Skeletal muscle satellite cell (primary cell): Measurements from ENCODE around the gene RNLS.

Source experiments
- H3K27me3 ChIP-seq: 2 replicates; pipeline ENCODE4 v1.7.0; 2013; ENCODE audit warnings: low read length; ENCODE audit not compliant: control insufficient read depth, insufficient read depth
- H3K36me3 ChIP-seq: 2 replicates; pipeline ENCODE4 v1.7.0; 2013; ENCODE audit warnings: mild to moderate bottlenecking, control low read depth, low read length; ENCODE audit not compliant: insufficient read depth
- H3K4me1 ChIP-seq: 2 replicates; pipeline ENCODE4 v1.7.0; 2013; ENCODE audit warnings: low read length; ENCODE audit not compliant: control insufficient read depth, insufficient read depth
- H3K4me2 ChIP-seq: 2 replicates; pipeline ENCODE4 v1.7.0; 2013; ENCODE audit warnings: mild to moderate bottlenecking, low read length
- H3K4me3 ChIP-seq: 2 replicates; pipeline ENCODE4 v1.7.0; 2013; ENCODE audit warnings: low read length
- H3K9ac ChIP-seq: 2 replicates; pipeline ENCODE4 v1.7.0; 2013; ENCODE audit warnings: mild to moderate bottlenecking, low read depth, low read length, moderate library complexity
- H3K9me3 ChIP-seq: replicated peaks from 2 replicates; pipeline ENCODE4 v1.7.0; 2013; ENCODE audit warnings: mild to moderate bottlenecking, control low read depth, low read length

RNLS gene

GRCh38 chr10:88442716-88443115 is 140.4 kb downstream of the RNLS start:
- H3K27me3 ChIP-seq, result no peaks in the 10 kb centered on the region
- no peak overlapping the region for H3K9ac ChIP-seq

GRCh38 chr10:88440541-88440940 is 142.6 kb downstream of the RNLS start:
- Histone ChIP-seq H3K9me3 (no peaks in the 10 kb centered on the region), H3K4me3 (no peak overlapping the region), H3K36me3 (no peaks in the 10 kb centered on the region), H3K4me1 (no peaks in the 10 kb centered on the region), H3K4me2 (no peak overlapping the region), H3K27me3 (no peaks in the 10 kb centered on the region), H3K9ac (no peak overlapping the region)

More at GRCh38 chr10:88442716-88443115, 140.4 kb downstream of the RNLS start:
- Histone ChIP-seq H3K4me1 (no peaks in the 10 kb centered on the region), H3K36me3 (no peaks in the 10 kb centered on the region), H3K4me2 (no peak overlapping the region), H3K4me3 (no peak overlapping the region), H3K9me3 (no peaks in the 10 kb centered on the region)

- H3K4me2 ChIP-seq, result no peak overlapping the region
- no peak overlapping the region for H3K4me3 ChIP-seq
- no peaks in the 10 kb centered on the region for H3K27me3 ChIP-seq
- no peak overlapping the region for H3K9ac ChIP-seq
- no peaks in the 10 kb centered on the region for H3K9me3 ChIP-seq
- no peaks in the 10 kb centered on the region for H3K4me1 ChIP-seq
- no peaks in the 10 kb centered on the region for H3K36me3 ChIP-seq
Measured at GRCh38 chr10:88439932-88440331, 143.2 kb downstream of the RNLS start.

- no peaks in the 10 kb centered on the region for H3K9me3 ChIP-seq
- H3K36me3 ChIP-seq, result no peaks in the 10 kb centered on the region
- no peaks in the 10 kb centered on the region for H3K4me1 ChIP-seq
- no peak overlapping the region for H3K4me3 ChIP-seq
- no peak overlapping the region for H3K9ac ChIP-seq
- H3K27me3 ChIP-seq, result no peaks in the 10 kb centered on the region
- H3K4me2 ChIP-seq, result no peak overlapping the region
Measured at GRCh38 chr10:88437411-88437810, 145.7 kb downstream of the RNLS start.

GRCh38 chr10:88433565-88434186 is 149.4 kb downstream of the RNLS start:
- Histone ChIP-seq H3K4me3 (no peak overlapping the region), H3K4me2 (no peak overlapping the region), H3K9ac (no peak overlapping the region), H3K4me1 (peaks cover 2% of the 10 kb centered on the region), H3K36me3 (no peaks in the 10 kb centered on the region), H3K9me3 (no peaks in the 10 kb centered on the region), H3K27me3 (no peaks in the 10 kb centered on the region)

GRCh38 chr10:88431103-88431502 is 152.0 kb downstream of the RNLS start:
- Histone ChIP-seq H3K36me3 (no peaks in the 10 kb centered on the region), H3K9ac (no peak overlapping the region), H3K4me1 (peaks cover 8% of the 10 kb centered on the region), H3K9me3 (no peaks in the 10 kb centered on the region), H3K4me3 (no peak overlapping the region), H3K4me2 (no peak overlapping the region), H3K27me3 (no peaks in the 10 kb centered on the region)

- peak overlapping the region; percentile 38 for H3K4me2 ChIP-seq
- peaks cover 8% of the 10 kb centered on the region for H3K4me1 ChIP-seq
- no peaks in the 10 kb centered on the region for H3K36me3 ChIP-seq
- H3K9ac ChIP-seq, result no peak overlapping the region
- no peaks in the 10 kb centered on the region for H3K9me3 ChIP-seq
- no peak overlapping the region for H3K4me3 ChIP-seq
- no peaks in the 10 kb centered on the region for H3K27me3 ChIP-seq
Measured at GRCh38 chr10:88428976-88429375, 154.1 kb downstream of the RNLS start.

- no peaks in the 10 kb centered on the region for H3K9me3 ChIP-seq
- peaks cover 8% of the 10 kb centered on the region for H3K4me1 ChIP-seq
- no peak overlapping the region for H3K9ac ChIP-seq
- H3K36me3 ChIP-seq, result no peaks in the 10 kb centered on the region
- H3K4me2 ChIP-seq, result peak overlapping the region; percentile 38
- H3K27me3 ChIP-seq, result no peaks in the 10 kb centered on the region
- H3K4me3 ChIP-seq, result no peak overlapping the region
Measured at GRCh38 chr10:88428442-88428841, 154.7 kb downstream of the RNLS start.

- Histone ChIP-seq H3K4me1 (peaks cover 8% of the 10 kb centered on the region), H3K27me3 (no peaks in the 10 kb centered on the region), H3K36me3 (no peaks in the 10 kb centered on the region), H3K4me2 (no peak overlapping the region), H3K9ac (no peak overlapping the region), H3K4me3 (no peak overlapping the region), H3K9me3 (no peaks in the 10 kb centered on the region)
Measured at GRCh38 chr10:88427024-88427423, 156.1 kb downstream of the RNLS start.

- Histone ChIP-seq H3K9me3 (no peaks in the 10 kb centered on the region), H3K36me3 (no peaks in the 10 kb centered on the region), H3K4me1 (peaks cover 8% of the 10 kb centered on the region), H3K4me3 (no peak overlapping the region), H3K4me2 (no peak overlapping the region), H3K27me3 (no peaks in the 10 kb centered on the region), H3K9ac (no peak overlapping the region)
Measured at GRCh38 chr10:88424881-88425280, 158.2 kb downstream of the RNLS start.

- H3K4me1 ChIP-seq, result peaks cover 7% of the 10 kb centered on the region
- no peak overlapping the region for H3K4me2 ChIP-seq
- H3K4me3 ChIP-seq, result no peak overlapping the region
- no peak overlapping the region for H3K9ac ChIP-seq
- no peaks in the 10 kb centered on the region for H3K36me3 ChIP-seq
- no peaks in the 10 kb centered on the region for H3K9me3 ChIP-seq
- no peaks in the 10 kb centered on the region for H3K27me3 ChIP-seq
Measured at GRCh38 chr10:88423732-88424131, 159.4 kb downstream of the RNLS start.

GRCh38 chr10:88421590-88421989 is 161.5 kb downstream of the RNLS start:
- Histone ChIP-seq H3K36me3 (no peaks in the 10 kb centered on the region), H3K27me3 (no peaks in the 10 kb centered on the region), H3K4me1 (no peaks in the 10 kb centered on the region)

More at GRCh38 chr10:88421590-88421989, 161.5 kb downstream of the RNLS start:
- Histone ChIP-seq H3K4me3 (no peak overlapping the region), H3K9ac (no peak overlapping the region), H3K9me3 (no peaks in the 10 kb centered on the region), H3K4me2 (no peak overlapping the region)
